BJ (cell line): ENCODE results near the gene SIGLEC1. TPM values are rescaled to one million over a fixed set of nuclear protein-coding genes. Genes with fewer than 3 reads are reported as not detected.

ENCODE experiments used
- CTCF ChIA-PET: fragments of 350-600 bp; formaldehyde crosslinking; extraction: SDS; loops from one replicate; lab custom pipeline; 2021; ENCODE audit warnings: antibody characterized with exemption, inconsistent platforms; lab: Yijun Ruan, JAX
- POLR2A ChIA-PET: fragments of 300-600 bp; sonication (Branson Sonifier 250); formaldehyde crosslinking; extraction: SDS; loops from one replicate; lab custom pipeline; 2021; ENCODE audit warnings: antibody characterized with exemption; lab: Charles Lee
- DNase-seq: peaks from one replicate; pipeline ENCODE4 v3.0.0-alpha.2; 2011; ENCODE audit warnings: low read depth
- H3K27me3 ChIP-seq: 2 replicates; pipeline ENCODE4 v1.6.0; 2011; ENCODE audit warnings: low read length; ENCODE audit not compliant: control insufficient read depth, insufficient read depth
- H3K36me3 ChIP-seq: 2 replicates; pipeline ENCODE4 v1.5.1; 2011; ENCODE audit warnings: low read length; ENCODE audit not compliant: control insufficient read depth, insufficient read depth
- H3K4me3 ChIP-seq: 2 replicates; pipeline ENCODE4 v1.5.1; 2011; ENCODE audit warnings: low read depth, mild to moderate bottlenecking, control low read depth, low read length
- CTCF ChIP-seq: IDR thresholded peaks from 2 replicates; pipeline ENCODE4 v1.5.1; 2011; ENCODE audit warnings: low read depth, mild to moderate bottlenecking, control low read depth, inconsistent platforms, low read length, moderate library complexity; ENCODE audit not compliant: insufficient read depth
- polyA plus RNA-seq: library from polyadenylated mRNA; depleted of rRNA; stranded (reverse); fragments of >200 nt; gene quantifications from 2 replicates; pipeline ENCODE4 v1.2.3, GENCODE V29; 2011

The SIGLEC1 gene
- polyA plus RNA-seq, 1 experiment = not detected

GRCh38 chr20:3687655-3688054 lies 24.7 kb downstream of the SIGLEC1 start:
- no peak for TF ChIP-seq CTCF
- ChIA-PET POLR2A (interaction anchor here (0.7 to 1.6 kb wide), 2 partner anchors 9 to 81 kb away, joined by 3 to 8 read pairs; no protein-coding TSS in a partner anchor), CTCF (interaction anchor here (0.9 to 6.2 kb wide), 7 partner anchors 10 to 131 kb away, joined by 3 to 64 read pairs (median 5); no protein-coding TSS in a partner anchor)
- DNase-seq = no peak
- no peak overlapping the region for H3K4me3 ChIP-seq
- no peaks in the 10 kb centered on the region for H3K27me3 ChIP-seq
- no peaks in the 10 kb centered on the region for H3K36me3 ChIP-seq

- H3K36me3 ChIP-seq = no peaks in the 10 kb centered on the region
- ChIA-PET POLR2A (interaction anchor here (0.7 to 1.6 kb wide), 3 partner anchors 9 to 82 kb away, joined by 3 to 8 read pairs (median 5); no protein-coding TSS in a partner anchor), CTCF (interaction anchor here (0.8 to 6.2 kb wide), 8 partner anchors 10 to 72 kb away, joined by 3 to 64 read pairs (median 4); no protein-coding TSS in a partner anchor)
- H3K27me3 ChIP-seq = no peaks in the 10 kb centered on the region
- no peak for TF ChIP-seq CTCF
- H3K4me3 ChIP-seq = no peak overlapping the region; the same call in 1 of the 2 replicates
- peak; percentile 89 for DNase-seq
These were observed 25.5 kb downstream of the SIGLEC1 start for GRCh38 chr20:3686867-3687321.

GRCh38 chr20:3686421-3686820 lies 26.0 kb downstream of the SIGLEC1 start:
- no peak overlapping the region for H3K4me3 ChIP-seq
- POLR2A ChIA-PET = interaction anchor here (1.3 to 1.6 kb wide), 2 partner anchors 8 to 10 kb away, joined by 5 to 8 read pairs; no protein-coding TSS in a partner anchor
- CTCF ChIA-PET = interaction anchor here (0.8 to 6.2 kb wide), 8 partner anchors 9 to 72 kb away, joined by 3 to 64 read pairs (median 4); no protein-coding TSS in a partner anchor
- no peaks in the 10 kb centered on the region for H3K36me3 ChIP-seq
- no peaks in the 10 kb centered on the region for H3K27me3 ChIP-seq
- no peak for DNase-seq
- no peak for TF ChIP-seq CTCF

- ChIA-PET CTCF (interaction anchor here (1.0 to 6.2 kb wide), 5 partner anchors 8 to 24 kb away, joined by 4 to 64 read pairs (median 27); no protein-coding TSS in a partner anchor), POLR2A (no interaction called here)
- TF ChIP-seq CTCF = no peak
- Histone ChIP-seq H3K4me3 (no peak overlapping the region), H3K27me3 (no peaks in the 10 kb centered on the region), H3K36me3 (no peaks in the 10 kb centered on the region)
- no peak for DNase-seq
These were observed 27.1 kb downstream of the SIGLEC1 start for GRCh38 chr20:3685341-3685740.

GRCh38 chr20:3681931-3682781 lies 30.2 kb downstream of the SIGLEC1 start, which contains the start of gene ADAM33:
ADAM33 (minus strand) TSS chr20:3682010; CDS start chr20:3682004, 6 bp downstream.
- CTCF ChIA-PET = interaction anchor here (1.0 to 15.3 kb wide), 3 partner anchors 13 to 136 kb away, joined by 3 to 331 read pairs (median 3); partner anchors contain the start of gene SIGLEC1

More at GRCh38 chr20:3681931-3682781, 30.2 kb downstream of the SIGLEC1 start, which contains the start of gene ADAM33:
- POLR2A ChIA-PET = interaction anchor here (0.6 kb wide), 2 partner anchors 14 to 17 kb away, joined by 3 to 4 read pairs; no protein-coding TSS in a partner anchor
- peak within 1 kb of the TSS; percentile 85 for H3K4me3 ChIP-seq
- TF ChIP-seq CTCF = no peak
- no peaks in the 10 kb centered on the region for H3K27me3 ChIP-seq
- peaks cover 4% of the 10 kb centered on the region; the same call in 1 of the 2 replicates for H3K36me3 ChIP-seq
- no peak for DNase-seq
